Measurements from ENCODE around the gene ERBB3. TPM values are rescaled to one million over a fixed set of nuclear protein-coding genes. Genes with fewer than 3 reads are reported as not detected.

Gene ERBB3
- total RNA-seq, 2 donors from 2014 or later = 1.1 to 3.2 TPM

DNA sequence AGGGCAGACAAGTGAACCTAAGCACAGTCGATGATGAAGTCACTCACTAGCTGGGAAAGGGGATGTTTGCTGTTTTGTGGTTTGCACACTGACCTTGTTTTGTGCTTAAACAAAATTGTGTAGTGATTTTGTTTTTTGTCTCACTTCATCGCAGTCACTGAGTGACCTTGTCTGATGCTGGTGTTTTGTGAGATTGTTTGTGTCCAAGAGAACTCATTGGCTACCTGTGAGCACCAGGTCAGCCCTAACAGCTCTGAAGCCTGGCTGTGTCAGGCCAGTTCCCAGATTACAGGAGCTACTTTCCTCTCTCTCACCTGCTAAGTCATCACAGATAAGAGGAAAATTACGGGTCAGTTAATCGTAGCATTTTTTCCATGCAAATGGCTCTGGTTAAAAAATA is 44.2 kb downstream of the ERBB3 start:
- TF ChIP-seq, protein P1, sequence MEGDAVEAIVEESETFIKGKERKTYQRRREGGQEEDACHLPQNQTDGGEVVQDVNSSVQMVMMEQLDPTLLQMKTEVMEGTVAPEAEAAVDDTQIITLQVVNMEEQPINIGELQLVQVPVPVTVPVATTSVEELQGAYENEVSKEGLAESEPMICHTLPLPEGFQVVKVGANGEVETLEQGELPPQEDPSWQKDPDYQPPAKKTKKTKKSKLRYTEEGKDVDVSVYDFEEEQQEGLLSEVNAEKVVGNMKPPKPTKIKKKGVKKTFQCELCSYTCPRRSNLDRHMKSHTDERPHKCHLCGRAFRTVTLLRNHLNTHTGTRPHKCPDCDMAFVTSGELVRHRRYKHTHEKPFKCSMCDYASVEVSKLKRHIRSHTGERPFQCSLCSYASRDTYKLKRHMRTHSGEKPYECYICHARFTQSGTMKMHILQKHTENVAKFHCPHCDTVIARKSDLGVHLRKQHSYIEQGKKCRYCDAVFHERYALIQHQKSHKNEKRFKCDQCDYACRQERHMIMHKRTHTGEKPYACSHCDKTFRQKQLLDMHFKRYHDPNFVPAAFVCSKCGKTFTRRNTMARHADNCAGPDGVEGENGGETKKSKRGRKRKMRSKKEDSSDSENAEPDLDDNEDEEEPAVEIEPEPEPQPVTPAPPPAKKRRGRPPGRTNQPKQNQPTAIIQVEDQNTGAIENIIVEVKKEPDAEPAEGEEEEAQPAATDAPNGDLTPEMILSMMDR (IDR thresholded peaks at IDR 0.05) = no peak
- peaks cover 13 to 32% of the 10 kb centered on the region in 2 donors for H3K4me1 ChIP-seq (ENCODE audit: control insufficient read depth in 1 of 2, low read depth in 2 of 2)
- H3K9me3 ChIP-seq = no peaks in the 10 kb centered on the region
- ATAC-seq (ENCODE audit: insufficient number of reproducible peaks, low FRiP score, low read depth) = no peak
- H3K27me3 ChIP-seq (replicated peaks; ENCODE audit: insufficient read depth) = no peaks in the 10 kb centered on the region
- peaks cover 12% of the 10 kb centered on the region for H3K36me3 ChIP-seq
- no peak overlapping the region for H3K27ac ChIP-seq
- no peak overlapping the region for H3K4me3 ChIP-seq
- no peak for DNase-seq (ENCODE audit: low spot score)

DNA sequence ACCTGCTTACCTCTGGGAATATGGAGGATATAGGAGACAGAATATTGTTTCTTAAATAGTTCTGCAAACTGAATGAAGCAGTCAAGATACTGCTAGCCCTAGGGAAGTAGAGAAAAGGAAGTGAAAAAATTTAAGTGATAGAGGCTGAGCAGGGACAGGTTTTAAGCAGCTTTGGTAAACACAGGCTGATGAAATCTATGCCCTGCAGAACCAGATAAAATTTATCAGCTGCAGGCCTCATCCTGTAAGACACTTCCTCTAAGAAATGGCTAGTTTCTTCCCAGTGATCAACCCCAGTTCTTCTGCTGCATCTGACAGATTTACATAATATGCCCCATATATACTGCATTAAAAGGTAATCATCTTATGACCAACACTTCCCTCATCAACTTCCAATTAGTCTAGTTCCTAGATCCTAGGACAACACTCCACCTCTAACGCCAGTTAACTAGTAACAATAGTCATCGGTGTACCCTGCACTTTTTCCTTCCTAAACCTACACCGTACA is 46.8 kb downstream of the ERBB3 start:
- Histone ChIP-seq H3K4me3 (peak overlapping the region; percentile 80), H3K9me3 (no peaks in the 10 kb centered on the region), H3K27ac (peak overlapping the region; percentile 85 to 88), H3K4me1 (ENCODE audit: control insufficient read depth in 1 of 2, low read depth in 2 of 2) (peaks cover 21 to 34% of the 10 kb centered on the region in 2 donors), H3K36me3 (peaks cover 10% of the 10 kb centered on the region), H3K27me3 (replicated peaks; ENCODE audit: insufficient read depth) (no peaks in the 10 kb centered on the region)
- ATAC-seq (ENCODE audit: insufficient number of reproducible peaks, low FRiP score, low read depth) (no peak), DNase-seq (ENCODE audit: low spot score) (no peak)
- TF ChIP-seq, protein P1 (IDR thresholded peaks at IDR 0.05) = no peak

DNA sequence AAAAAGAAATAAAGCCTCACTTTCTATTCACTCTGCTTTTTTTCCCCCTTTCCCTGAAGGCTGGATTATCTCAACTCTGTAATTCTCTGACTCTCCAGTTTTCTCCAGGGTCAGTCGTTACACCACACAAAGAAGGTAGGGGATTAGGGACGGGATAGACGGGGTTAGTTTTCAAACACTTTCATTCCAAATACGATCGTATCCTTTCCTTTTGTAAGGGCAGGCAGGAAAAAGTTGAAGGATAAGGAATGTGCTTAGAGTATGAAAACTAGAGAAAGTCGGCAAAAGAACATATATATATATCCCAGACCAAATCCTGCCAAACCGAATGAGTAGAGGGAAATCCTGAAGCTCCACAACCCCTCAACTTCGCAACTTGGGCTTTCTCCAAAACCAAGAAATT is 47.5 kb downstream of the ERBB3 start:
- peak overlapping the region; percentile 80 for H3K4me3 ChIP-seq
- H3K27me3 ChIP-seq (replicated peaks; ENCODE audit: insufficient read depth) = no peaks in the 10 kb centered on the region
- DNase-seq (ENCODE audit: low spot score) (no peak), ATAC-seq (ENCODE audit: insufficient number of reproducible peaks, low FRiP score, low read depth) (no peak)
- H3K9me3 ChIP-seq = no peaks in the 10 kb centered on the region
- H3K4me1 ChIP-seq (ENCODE audit: control insufficient read depth in 1 of 2, low read depth in 2 of 2) = peaks cover 21 to 34% of the 10 kb centered on the region in 2 donors
- peak overlapping the region; percentile 85 to 88 for H3K27ac ChIP-seq
- TF ChIP-seq, protein P1 (IDR thresholded peaks at IDR 0.05) = no peak
- peaks cover 15% of the 10 kb centered on the region for H3K36me3 ChIP-seq

DNA sequence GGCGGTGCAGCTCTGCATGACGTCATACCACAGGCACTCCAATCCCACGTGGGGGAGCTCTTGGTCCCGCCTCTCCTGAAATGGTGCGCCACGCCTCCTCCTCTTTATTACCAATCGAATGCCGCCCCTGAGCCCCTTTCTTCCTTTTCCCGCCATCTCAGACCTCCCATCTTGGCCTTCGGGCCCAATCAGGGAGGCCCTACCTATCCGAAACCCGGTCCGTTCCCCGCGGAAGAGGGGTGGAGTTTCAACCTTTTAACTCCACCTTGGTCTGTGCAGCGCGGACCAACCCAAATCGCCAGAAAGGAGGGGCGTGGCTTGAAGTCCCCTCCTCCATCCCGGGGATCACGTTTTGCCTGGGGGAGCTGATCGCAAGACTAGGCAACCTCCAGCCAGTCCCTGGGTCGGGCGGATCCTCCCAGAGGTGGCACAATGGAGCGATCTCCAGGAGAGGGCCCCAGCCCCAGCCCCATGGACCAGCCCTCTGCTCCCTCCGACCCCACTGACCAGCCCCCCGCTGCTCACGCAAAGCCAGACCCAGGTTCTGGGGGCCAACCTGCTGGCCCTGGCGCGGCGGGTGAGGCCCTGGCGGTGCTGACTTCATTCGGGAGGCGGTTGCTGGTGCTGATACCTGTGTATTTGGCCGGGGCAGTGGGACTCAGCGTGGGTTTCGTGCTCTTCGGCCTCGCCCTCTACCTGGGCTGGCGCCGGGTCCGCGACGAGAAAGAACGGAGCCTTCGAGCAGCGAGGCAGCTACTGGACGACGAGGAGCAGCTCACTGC is 48.1 kb downstream of the ERBB3 start, which contains the start of gene ESYT1:
Gene ESYT1, plus strand, starts transcription at position 380 of the 782 bp plus-strand sequence. Its CDS starts 53 bp downstream, at position 433.
- DNase-seq (ENCODE audit: low spot score) = peak; percentile 99
- Histone ChIP-seq H3K27me3 (replicated peaks; ENCODE audit: insufficient read depth) (no peaks in the 10 kb centered on the region), H3K27ac (peak within 1 kb of the TSS; percentile 85 to 88), H3K9me3 (no peaks in the 10 kb centered on the region), H3K4me1 (ENCODE audit: control insufficient read depth in 1 of 2, low read depth in 2 of 2) (peaks cover 21 to 34% of the 10 kb centered on the region in 2 donors), H3K36me3 (peaks cover 18% of the 10 kb centered on the region), H3K4me3 (peak within 1 kb of the TSS; percentile 80)
- TF ChIP-seq, protein P1 (IDR thresholded peaks at IDR 0.05) = no peak
- peak; percentile 97 for ATAC-seq (ENCODE audit: insufficient number of reproducible peaks, low FRiP score, low read depth)

DNA sequence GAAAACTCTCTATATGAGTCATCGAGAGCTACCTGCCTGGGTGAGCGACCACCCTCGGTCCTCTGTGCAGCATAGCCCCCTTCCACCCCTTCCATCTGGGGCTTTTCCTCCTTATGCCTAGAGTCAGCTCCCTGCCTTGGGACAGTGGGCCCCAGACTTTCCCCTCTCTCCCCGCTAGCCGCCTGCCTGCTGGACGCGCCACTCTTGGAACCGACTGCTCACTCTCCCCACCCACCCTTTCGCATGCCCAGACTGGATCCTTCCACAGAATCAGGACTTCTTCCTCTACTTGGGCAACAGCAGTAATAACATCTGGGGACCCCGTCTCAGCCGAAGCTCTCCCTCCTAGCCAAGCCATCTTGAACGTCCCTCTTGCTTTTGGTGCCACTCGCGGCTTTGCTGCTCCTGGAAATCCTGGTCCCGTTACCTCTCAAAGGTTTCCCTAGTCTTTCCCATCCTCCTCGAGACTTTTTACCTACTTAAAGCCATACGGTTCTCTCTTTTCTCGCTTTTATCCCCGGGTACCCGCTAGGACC is 48.8 kb downstream of the ERBB3 start:
- TF ChIP-seq, protein P1 (IDR thresholded peaks at IDR 0.05) = no peak
- Histone ChIP-seq H3K9me3 (no peaks in the 10 kb centered on the region), H3K36me3 (peaks cover 25% of the 10 kb centered on the region), H3K27me3 (replicated peaks; ENCODE audit: insufficient read depth) (no peaks in the 10 kb centered on the region), H3K27ac (peak overlapping the region; percentile 83), H3K4me1 (ENCODE audit: control insufficient read depth in 1 of 2, low read depth in 2 of 2) (peaks cover 21 to 34% of the 10 kb centered on the region in 2 donors), H3K4me3 (peak overlapping the region; percentile 80)
- ATAC-seq (ENCODE audit: insufficient number of reproducible peaks, low FRiP score, low read depth) (no peak), DNase-seq (ENCODE audit: low spot score) (no peak)

Data from thoracic aorta (tissue), 2 donors.